KOPT-K1 (cell line): ENCODE results near the gene C1orf159.
"Not testable (repeated sequence)": the region's sequence is repeated elsewhere in the genome, so short reads cannot be mapped to it uniquely, and the experiment has no call there.

Source experiments
- H3K27ac ChIP-seq: fragments of 200-600 bp; sonication (generic); 2 replicates; pipeline ENCODE4 v1.5.1; 2016; ENCODE audit warnings: antibody characterized with exemption, mild to moderate bottlenecking, low read depth, low read length; ENCODE audit not compliant: poor library complexity, severe bottlenecking
- H3K36me3 ChIP-seq: fragments of 200-600 bp; sonication (generic); 2 replicates; pipeline ENCODE4 v1.5.1; 2017; ENCODE audit warnings: antibody characterized with exemption, mild to moderate bottlenecking, low read length, moderate library complexity; ENCODE audit not compliant: insufficient read depth
- H3K9me3 ChIP-seq: fragments of 200-600 bp; sonication (generic); 2 replicates; pipeline ENCODE4 v1.5.1; 2017; ENCODE audit warnings: antibody characterized with exemption, low read length, mild to moderate bottlenecking; ENCODE audit not compliant: insufficient read depth, poor library complexity, severe bottlenecking

C1orf159 gene

GRCh38 chr1:1058921-1059493 lies 56.9 kb downstream of the C1orf159 start:
- H3K27ac ChIP-seq = no peak overlapping the region
- no peaks in the 10 kb centered on the region for H3K9me3 ChIP-seq
- no peaks in the 10 kb centered on the region for H3K36me3 ChIP-seq

- Histone ChIP-seq H3K27ac (no peak overlapping the region), H3K9me3 (no peaks in the 10 kb centered on the region), H3K36me3 (no peaks in the 10 kb centered on the region)
Observed at GRCh38 chr1:1058088-1058905, 57.6 kb downstream of the C1orf159 start.

- not testable (repeated sequence) for H3K36me3 ChIP-seq, H3K27ac ChIP-seq
Observed at GRCh38 chr1:1057769-1058087, 58.2 kb downstream of the C1orf159 start.

GRCh38 chr1:1055841-1056736 lies 59.8 kb downstream of the C1orf159 start:
- no peak overlapping the region for H3K27ac ChIP-seq
- H3K9me3 ChIP-seq = no peaks in the 10 kb centered on the region
- H3K36me3 ChIP-seq = no peaks in the 10 kb centered on the region

More at GRCh38 chr1:1057769-1058087, 58.2 kb downstream of the C1orf159 start:
- H3K9me3 ChIP-seq = not testable (repeated sequence)

- Histone ChIP-seq H3K27ac (no peak overlapping the region), H3K9me3 (no peaks in the 10 kb centered on the region), H3K36me3 (no peaks in the 10 kb centered on the region)
Observed at GRCh38 chr1:1054971-1055370, 60.9 kb downstream of the C1orf159 start.

- H3K27ac ChIP-seq = no peak overlapping the region
- no peaks in the 10 kb centered on the region for H3K36me3 ChIP-seq
- H3K9me3 ChIP-seq = no peaks in the 10 kb centered on the region
Observed at GRCh38 chr1:1054099-1054700, 61.7 kb downstream of the C1orf159 start.

GRCh38 chr1:1053682-1054081 lies 62.2 kb downstream of the C1orf159 start:
- no peak overlapping the region for H3K27ac ChIP-seq
- H3K36me3 ChIP-seq = no peaks in the 10 kb centered on the region
- no peaks in the 10 kb centered on the region for H3K9me3 ChIP-seq

- H3K36me3 ChIP-seq = no peaks in the 10 kb centered on the region
- H3K9me3 ChIP-seq = no peaks in the 10 kb centered on the region
- H3K27ac ChIP-seq = no peak overlapping the region
Observed at GRCh38 chr1:1053022-1053421, 62.9 kb downstream of the C1orf159 start.

- Histone ChIP-seq H3K9me3 (no peaks in the 10 kb centered on the region), H3K36me3 (no peaks in the 10 kb centered on the region), H3K27ac (no peak overlapping the region)
Observed at GRCh38 chr1:1052003-1052840, 63.7 kb downstream of the C1orf159 start.

- Histone ChIP-seq H3K9me3 (no peaks in the 10 kb centered on the region), H3K27ac (no peak overlapping the region), H3K36me3 (no peaks in the 10 kb centered on the region)
Observed at GRCh38 chr1:1051127-1051810, 64.6 kb downstream of the C1orf159 start.

GRCh38 chr1:1050577-1051052 lies 65.3 kb downstream of the C1orf159 start:
- no peaks in the 10 kb centered on the region for H3K9me3 ChIP-seq
- H3K27ac ChIP-seq = no peak overlapping the region
- no peaks in the 10 kb centered on the region for H3K36me3 ChIP-seq

GRCh38 chr1:1049318-1050165 lies 66.3 kb downstream of the C1orf159 start:
- Histone ChIP-seq H3K9me3 (no peaks in the 10 kb centered on the region), H3K27ac (no peak overlapping the region), H3K36me3 (no peaks in the 10 kb centered on the region)

GRCh38 chr1:1048765-1049164 lies 67.1 kb downstream of the C1orf159 start:
- H3K9me3 ChIP-seq = no peaks in the 10 kb centered on the region
- no peaks in the 10 kb centered on the region for H3K36me3 ChIP-seq
- no peak overlapping the region for H3K27ac ChIP-seq
